ENCODE results near the gene NFATC2. TPM values are rescaled to one million over a fixed set of nuclear protein-coding genes. Genes with fewer than 3 reads are reported as not detected.

Gene NFATC2
- total and polyA plus RNA-seq, 2 of the 4 experiments (the other 2 are of a cell fraction): 0.18 to 0.38 TPM

GRCh38 chr20:51392614-51393186, 149.8 kb downstream of the NFATC2 start:
- no peak overlapping the region for H4K5ac ChIP-seq (ENCODE audit: low read depth, low read length)
- no peak for TF ChIP-seq RFX5 (IDR thresholded peaks at IDR 0.05; ENCODE audit: low read depth, low read length)
- TF ChIP-seq, protein P1, sequence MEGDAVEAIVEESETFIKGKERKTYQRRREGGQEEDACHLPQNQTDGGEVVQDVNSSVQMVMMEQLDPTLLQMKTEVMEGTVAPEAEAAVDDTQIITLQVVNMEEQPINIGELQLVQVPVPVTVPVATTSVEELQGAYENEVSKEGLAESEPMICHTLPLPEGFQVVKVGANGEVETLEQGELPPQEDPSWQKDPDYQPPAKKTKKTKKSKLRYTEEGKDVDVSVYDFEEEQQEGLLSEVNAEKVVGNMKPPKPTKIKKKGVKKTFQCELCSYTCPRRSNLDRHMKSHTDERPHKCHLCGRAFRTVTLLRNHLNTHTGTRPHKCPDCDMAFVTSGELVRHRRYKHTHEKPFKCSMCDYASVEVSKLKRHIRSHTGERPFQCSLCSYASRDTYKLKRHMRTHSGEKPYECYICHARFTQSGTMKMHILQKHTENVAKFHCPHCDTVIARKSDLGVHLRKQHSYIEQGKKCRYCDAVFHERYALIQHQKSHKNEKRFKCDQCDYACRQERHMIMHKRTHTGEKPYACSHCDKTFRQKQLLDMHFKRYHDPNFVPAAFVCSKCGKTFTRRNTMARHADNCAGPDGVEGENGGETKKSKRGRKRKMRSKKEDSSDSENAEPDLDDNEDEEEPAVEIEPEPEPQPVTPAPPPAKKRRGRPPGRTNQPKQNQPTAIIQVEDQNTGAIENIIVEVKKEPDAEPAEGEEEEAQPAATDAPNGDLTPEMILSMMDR (conservative IDR thresholded peaks at IDR 0.05; ENCODE audit: low read depth, low read length): no peak
- no peak for TF ChIP-seq SMC3 (IDR thresholded peaks at IDR 0.05; ENCODE audit: low read depth, low read length)
- TF ChIP-seq RAD21 (IDR thresholded peaks at IDR 0.05; ENCODE audit: low read length): no peak
- TF ChIP-seq CEBPB (IDR thresholded peaks at IDR 0.05; ENCODE audit: low read depth, low read length): no peak
- TF ChIP-seq BHLHE40 (IDR thresholded peaks at IDR 0.05; ENCODE audit: low read depth, low read length): no peak
- TF ChIP-seq RCOR1 (IDR thresholded peaks at IDR 0.05; ENCODE audit: insufficient replicate concordance, low read length): no peak
- TF ChIP-seq FOS (IDR thresholded peaks at IDR 0.05; ENCODE audit: low read depth, low read length): no peak
- TF ChIP-seq, protein P2, sequence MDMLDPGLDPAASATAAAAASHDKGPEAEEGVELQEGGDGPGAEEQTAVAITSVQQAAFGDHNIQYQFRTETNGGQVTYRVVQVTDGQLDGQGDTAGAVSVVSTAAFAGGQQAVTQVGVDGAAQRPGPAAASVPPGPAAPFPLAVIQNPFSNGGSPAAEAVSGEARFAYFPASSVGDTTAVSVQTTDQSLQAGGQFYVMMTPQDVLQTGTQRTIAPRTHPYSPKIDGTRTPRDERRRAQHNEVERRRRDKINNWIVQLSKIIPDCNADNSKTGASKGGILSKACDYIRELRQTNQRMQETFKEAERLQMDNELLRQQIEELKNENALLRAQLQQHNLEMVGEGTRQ (IDR thresholded peaks at IDR 0.05; ENCODE audit: low read depth, low read length): no peak
- TF ChIP-seq NFE2L2 (IDR thresholded peaks at IDR 0.05; ENCODE audit: low read depth, low read length): no peak
- no peak for TF ChIP-seq MAZ (IDR thresholded peaks at IDR 0.05; ENCODE audit: borderline replicate concordance, low read depth, low read length)
- TF ChIP-seq CHD1 (IDR thresholded peaks at IDR 0.05; ENCODE audit: low read depth, low read length): no peak
- WGBS, 2 experiments (ENCODE audit: extremely low coverage in 2 of 2, insufficient read length in 1 of 2): 80% methylated on average over 1 of the region's 7 CpGs; no CpG with 5 or more reads in 1 of the 2 experiments
- no peaks in the 10 kb centered on the region; the same call in 1 of the 2 replicates for H3K9me1 ChIP-seq (ENCODE audit: insufficient read depth, low read length)
- DNase-seq (no peak), ATAC-seq (ENCODE audit: low read depth) (no peak)
- H3K4me3 ChIP-seq (ENCODE audit: insufficient read depth, low read depth, low read length): no peak overlapping the region
- dilution Hi-C loops (cut with HindIII; ENCODE audit: low sequenced_read_pairs, unreplicated experiment) (no loop called here), in situ Hi-C loops (cut with MboI; ENCODE audit: low sequenced_read_pairs) (no loop called here), intact Hi-C loops (cut with micrococcal nuclease) (no loop called here)
- no peak overlapping the region for H2BK5ac ChIP-seq (ENCODE audit: low read depth, low read length, poor library complexity, severe bottlenecking)
- H2AK9ac ChIP-seq (replicated peaks; ENCODE audit: low read depth, low read length, poor library complexity): no peak overlapping the region
- no peak overlapping the region for H3K4me2 ChIP-seq (ENCODE audit: low read depth, low read length)
- ChIA-PET POLR2A (ENCODE audit: unreplicated experiment) (no interaction called here), CTCF (no interaction called here)
- H4K20me1 ChIP-seq (ENCODE audit: insufficient read depth, low read length): no peaks in the 10 kb centered on the region
- no peak overlapping the region for H2BK120ac ChIP-seq (ENCODE audit: low read depth, low read length)
- H3K36me3 ChIP-seq (ENCODE audit: control insufficient read depth, insufficient read depth, low read length): no peaks in the 10 kb centered on the region; the same call in 1 of the 2 replicates
- no peak overlapping the region for H3K27ac ChIP-seq (ENCODE audit: insufficient read depth, low read length)
- H3K4me1 ChIP-seq (ENCODE audit: control insufficient read depth, insufficient read depth, low read length): no peaks in the 10 kb centered on the region
- H3K14ac ChIP-seq (replicated peaks; ENCODE audit: low read depth, low read length): no peak overlapping the region
- H3K18ac ChIP-seq (ENCODE audit: low read depth, low read length): no peak overlapping the region
- no peak overlapping the region for H2BK20ac ChIP-seq (ENCODE audit: low read depth, low read length)
- H3K9me3 ChIP-seq (ENCODE audit: control insufficient read depth, insufficient read depth, low read length): no peaks in the 10 kb centered on the region
- H3K23ac ChIP-seq (ENCODE audit: low read depth, low read length): no peak overlapping the region
- H2AFZ ChIP-seq (replicated peaks; ENCODE audit: low read length, poor library complexity): no peak overlapping the region
- no peak overlapping the region for H4K91ac ChIP-seq (ENCODE audit: insufficient read depth, low read depth, low read length)
- no peak overlapping the region for H2BK15ac ChIP-seq (ENCODE audit: low read depth, low read length)
- no peak overlapping the region for H3K9ac ChIP-seq (ENCODE audit: low read depth, low read length)
- no TSS peak for BruUV-seq (replicated peaks)
- H3K56ac ChIP-seq (ENCODE audit: extremely low read depth, insufficient read depth, low read length): no peak overlapping the region
- H3K79me1 ChIP-seq (ENCODE audit: low read depth in 1 of 2, low read length in 2 of 2): peaks cover 0 to 3% of the 10 kb centered on the region in 2 experiments; a peak in 1 of 4 replicates
- H2AK5ac ChIP-seq (ENCODE audit: low read depth, low read length): peak overlapping the region; percentile 21; the same call in 1 of the 2 replicates
- H3K27me3 ChIP-seq (ENCODE audit: control insufficient read depth, insufficient read depth, low read length): no peaks in the 10 kb centered on the region
- no peak overlapping the region for H3K4ac ChIP-seq (ENCODE audit: low read depth, low read length)
- H4K8ac ChIP-seq (ENCODE audit: low read depth in 2 of 2, low read length in 2 of 2): no peak overlapping the region

Measured in IMR-90 (cell line).